BJ (cell line): Measurements from ENCODE around the gene PRRC2A. TPM values are rescaled to one million over a fixed set of nuclear protein-coding genes. Genes with fewer than 3 reads are reported as not detected.

ENCODE experiments used
- CTCF ChIA-PET: fragments of 350-600 bp; formaldehyde crosslinking; extraction: SDS; loops from one replicate; lab custom pipeline; 2021; ENCODE audit warnings: antibody characterized with exemption, inconsistent platforms; lab: Yijun Ruan, JAX
- POLR2A ChIA-PET: fragments of 300-600 bp; sonication (Branson Sonifier 250); formaldehyde crosslinking; extraction: SDS; loops from one replicate; lab custom pipeline; 2021; ENCODE audit warnings: antibody characterized with exemption; lab: Charles Lee
- DNase-seq: peaks from one replicate; pipeline ENCODE4 v3.0.0-alpha.2; 2011; ENCODE audit warnings: low read depth
- H3K27me3 ChIP-seq: 2 replicates; pipeline ENCODE4 v1.6.0; 2011; ENCODE audit warnings: low read length; ENCODE audit not compliant: control insufficient read depth, insufficient read depth
- H3K36me3 ChIP-seq: 2 replicates; pipeline ENCODE4 v1.5.1; 2011; ENCODE audit warnings: low read length; ENCODE audit not compliant: control insufficient read depth, insufficient read depth
- H3K4me3 ChIP-seq: 2 replicates; pipeline ENCODE4 v1.5.1; 2011; ENCODE audit warnings: low read depth, mild to moderate bottlenecking, control low read depth, low read length
- CTCF ChIP-seq: IDR thresholded peaks from 2 replicates; pipeline ENCODE4 v1.5.1; 2011; ENCODE audit warnings: low read depth, mild to moderate bottlenecking, control low read depth, inconsistent platforms, low read length, moderate library complexity; ENCODE audit not compliant: insufficient read depth
- polyA plus RNA-seq: library from polyadenylated mRNA; depleted of rRNA; stranded (reverse); fragments of >200 nt; gene quantifications from 2 replicates; pipeline ENCODE4 v1.2.3, GENCODE V29; 2011

Gene PRRC2A
- polyA plus RNA-seq, 1 experiment, result 47.3 TPM

- ChIA-PET CTCF (interaction anchor here (0.9 to 1.4 kb wide), 2 partner anchors 9 to 45 kb away, joined by 3 read pairs; no protein-coding TSS in a partner anchor), POLR2A (no interaction called here)
These were observed 6.4 kb downstream of the PRRC2A start for GRCh38 chr6:31626952-31627351.

GRCh38 chr6:31627690-31628287 lies 7.3 kb downstream of the PRRC2A start:
- no peaks in the 10 kb centered on the region for H3K27me3 ChIP-seq
- no peak overlapping the region for H3K4me3 ChIP-seq
- no peak for DNase-seq
- no peak for TF ChIP-seq CTCF
- ChIA-PET CTCF (interaction anchor here (1.4 kb wide), 1 partner anchor 46 kb away, joined by 3 read pairs; no protein-coding TSS in a partner anchor), POLR2A (no interaction called here)
- peaks cover 72% of the 10 kb centered on the region for H3K36me3 ChIP-seq

More at GRCh38 chr6:31626952-31627351, 6.4 kb downstream of the PRRC2A start:
- TF ChIP-seq CTCF, result no peak
- Histone ChIP-seq H3K27me3 (no peaks in the 10 kb centered on the region), H3K36me3 (peaks cover 65% of the 10 kb centered on the region), H3K4me3 (no peak overlapping the region)
- no peak for DNase-seq

- POLR2A ChIA-PET, result no interaction called here
- TF ChIP-seq CTCF, result no peak
- Histone ChIP-seq H3K36me3 (peaks cover 76% of the 10 kb centered on the region), H3K4me3 (no peak overlapping the region), H3K27me3 (no peaks in the 10 kb centered on the region)
- DNase-seq, result no peak
- CTCF ChIA-PET, result interaction anchor here (0.6 kb wide), 1 partner anchor 562 kb away, joined by 3 read pairs; no protein-coding TSS in a partner anchor
These were observed 8.5 kb downstream of the PRRC2A start for GRCh38 chr6:31629014-31629413.

GRCh38 chr6:31630177-31630934 lies 9.8 kb downstream of the PRRC2A start:
- no peak for DNase-seq
- ChIA-PET CTCF (interaction anchor here (0.8 kb wide), 1 partner anchor 9 kb away, joined by 3 read pairs; no protein-coding TSS in a partner anchor), POLR2A (no interaction called here)
- Histone ChIP-seq H3K4me3 (no peak overlapping the region), H3K36me3 (peaks cover 79% of the 10 kb centered on the region), H3K27me3 (no peaks in the 10 kb centered on the region)
- TF ChIP-seq CTCF, result no peak

- peaks cover 78% of the 10 kb centered on the region for H3K36me3 ChIP-seq
These were observed 10.7 kb downstream of the PRRC2A start for GRCh38 chr6:31631209-31631608.

More at GRCh38 chr6:31631209-31631608, 10.7 kb downstream of the PRRC2A start:
- ChIA-PET POLR2A (no interaction called here), CTCF (no interaction called here)
- no peak for DNase-seq
- no peak for TF ChIP-seq CTCF
- Histone ChIP-seq H3K27me3 (no peaks in the 10 kb centered on the region), H3K4me3 (no peak overlapping the region)
